HL-60 (cell line): ENCODE results near the gene GDF3.

ENCODE experiments used
- DNase-seq, 2 experiments: peaks; one replicate each; pipeline ENCODE4 v3.0.0-alpha.2; 2010 to 2020; ENCODE audit warnings: low read depth in 1 of 2, low spot score in 1 of 2
- H3K27ac ChIP-seq: fragments of 250-450 bp; sonication (Bioruptor Pico); replicated peaks from 2 replicates; pipeline ENCODE4 v1.5.1; 2020; ENCODE audit warnings: mild to moderate bottlenecking, moderate library complexity
- H3K27me3 ChIP-seq: fragments of 250-450 bp; sonication (Bioruptor Pico); 2 replicates; pipeline ENCODE4 v1.5.1; 2021; ENCODE audit warnings: mild to moderate bottlenecking, moderate library complexity; ENCODE audit not compliant: insufficient read depth, poor library complexity, severe bottlenecking
- H3K4me3 ChIP-seq: replicated peaks from 2 replicates; pipeline ENCODE4 v1.5.1; 2011; ENCODE audit warnings: mild to moderate bottlenecking, control low read depth, low read length; ENCODE audit not compliant: insufficient read depth
- GABPA ChIP-seq: IDR thresholded peaks from 2 replicates; pipeline ENCODE4 v1.6.1; 2012; ENCODE audit warnings: low read depth
- POLR2AphosphoS5 ChIP-seq: IDR thresholded peaks from 2 replicates; pipeline ENCODE4 v1.6.1; 2012; ENCODE audit warnings: low read depth
- SPI1 ChIP-seq: IDR thresholded peaks from 2 replicates; pipeline ENCODE4 v1.6.1; 2012; ENCODE audit warnings: low read depth, mild to moderate bottlenecking, borderline replicate concordance
- TF ChIP-seq, protein P1 (sequence below): IDR thresholded peaks from one replicate; pipeline ENCODE4 v1.5.1; 2011; ENCODE audit warnings: low read length, control low read depth, inconsistent platforms; ENCODE audit not compliant: insufficient read depth
- TF ChIP-seq, protein P2 (sequence below): IDR thresholded peaks from 2 replicates; pipeline ENCODE4 v1.6.1; 2012; ENCODE audit warnings: low read depth; ENCODE audit not compliant: insufficient replicate concordance

Gene GDF3

DNA sequence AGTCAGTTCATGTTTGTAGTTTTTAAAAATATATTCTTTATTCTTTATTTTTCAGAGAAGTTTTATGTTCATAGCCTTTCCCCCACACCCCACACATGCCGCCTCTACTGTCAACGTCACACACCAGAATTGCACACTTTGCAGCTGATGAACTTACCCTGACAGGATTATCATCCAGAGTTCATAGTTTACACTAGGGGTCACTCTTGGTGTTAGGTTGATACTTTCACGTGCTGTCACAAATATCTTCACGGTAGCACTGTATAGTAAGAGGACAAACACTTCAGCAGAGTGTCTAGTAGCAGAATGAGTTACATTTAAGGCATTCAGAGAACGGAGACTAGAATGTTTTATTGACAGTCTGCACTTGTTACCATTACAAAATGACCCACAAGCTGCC, 20.8 kb upstream of the GDF3 start:
- DNase-seq, result peak; percentile 49 to 59
- Histone ChIP-seq H3K27ac (no peak overlapping the region), H3K27me3 (no peaks in the 10 kb centered on the region), H3K4me3 (no peak overlapping the region)
- no peak for TF ChIP-seq POLR2AphosphoS5
- TF ChIP-seq GABPA, result no peak
- TF ChIP-seq, protein P1, sequence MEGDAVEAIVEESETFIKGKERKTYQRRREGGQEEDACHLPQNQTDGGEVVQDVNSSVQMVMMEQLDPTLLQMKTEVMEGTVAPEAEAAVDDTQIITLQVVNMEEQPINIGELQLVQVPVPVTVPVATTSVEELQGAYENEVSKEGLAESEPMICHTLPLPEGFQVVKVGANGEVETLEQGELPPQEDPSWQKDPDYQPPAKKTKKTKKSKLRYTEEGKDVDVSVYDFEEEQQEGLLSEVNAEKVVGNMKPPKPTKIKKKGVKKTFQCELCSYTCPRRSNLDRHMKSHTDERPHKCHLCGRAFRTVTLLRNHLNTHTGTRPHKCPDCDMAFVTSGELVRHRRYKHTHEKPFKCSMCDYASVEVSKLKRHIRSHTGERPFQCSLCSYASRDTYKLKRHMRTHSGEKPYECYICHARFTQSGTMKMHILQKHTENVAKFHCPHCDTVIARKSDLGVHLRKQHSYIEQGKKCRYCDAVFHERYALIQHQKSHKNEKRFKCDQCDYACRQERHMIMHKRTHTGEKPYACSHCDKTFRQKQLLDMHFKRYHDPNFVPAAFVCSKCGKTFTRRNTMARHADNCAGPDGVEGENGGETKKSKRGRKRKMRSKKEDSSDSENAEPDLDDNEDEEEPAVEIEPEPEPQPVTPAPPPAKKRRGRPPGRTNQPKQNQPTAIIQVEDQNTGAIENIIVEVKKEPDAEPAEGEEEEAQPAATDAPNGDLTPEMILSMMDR, result no peak
- no peak for TF ChIP-seq SPI1
- TF ChIP-seq, protein P2, sequence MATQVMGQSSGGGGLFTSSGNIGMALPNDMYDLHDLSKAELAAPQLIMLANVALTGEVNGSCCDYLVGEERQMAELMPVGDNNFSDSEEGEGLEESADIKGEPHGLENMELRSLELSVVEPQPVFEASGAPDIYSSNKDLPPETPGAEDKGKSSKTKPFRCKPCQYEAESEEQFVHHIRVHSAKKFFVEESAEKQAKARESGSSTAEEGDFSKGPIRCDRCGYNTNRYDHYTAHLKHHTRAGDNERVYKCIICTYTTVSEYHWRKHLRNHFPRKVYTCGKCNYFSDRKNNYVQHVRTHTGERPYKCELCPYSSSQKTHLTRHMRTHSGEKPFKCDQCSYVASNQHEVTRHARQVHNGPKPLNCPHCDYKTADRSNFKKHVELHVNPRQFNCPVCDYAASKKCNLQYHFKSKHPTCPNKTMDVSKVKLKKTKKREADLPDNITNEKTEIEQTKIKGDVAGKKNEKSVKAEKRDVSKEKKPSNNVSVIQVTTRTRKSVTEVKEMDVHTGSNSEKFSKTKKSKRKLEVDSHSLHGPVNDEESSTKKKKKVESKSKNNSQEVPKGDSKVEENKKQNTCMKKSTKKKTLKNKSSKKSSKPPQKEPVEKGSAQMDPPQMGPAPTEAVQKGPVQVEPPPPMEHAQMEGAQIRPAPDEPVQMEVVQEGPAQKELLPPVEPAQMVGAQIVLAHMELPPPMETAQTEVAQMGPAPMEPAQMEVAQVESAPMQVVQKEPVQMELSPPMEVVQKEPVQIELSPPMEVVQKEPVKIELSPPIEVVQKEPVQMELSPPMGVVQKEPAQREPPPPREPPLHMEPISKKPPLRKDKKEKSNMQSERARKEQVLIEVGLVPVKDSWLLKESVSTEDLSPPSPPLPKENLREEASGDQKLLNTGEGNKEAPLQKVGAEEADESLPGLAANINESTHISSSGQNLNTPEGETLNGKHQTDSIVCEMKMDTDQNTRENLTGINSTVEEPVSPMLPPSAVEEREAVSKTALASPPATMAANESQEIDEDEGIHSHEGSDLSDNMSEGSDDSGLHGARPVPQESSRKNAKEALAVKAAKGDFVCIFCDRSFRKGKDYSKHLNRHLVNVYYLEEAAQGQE, result no peak

DNA sequence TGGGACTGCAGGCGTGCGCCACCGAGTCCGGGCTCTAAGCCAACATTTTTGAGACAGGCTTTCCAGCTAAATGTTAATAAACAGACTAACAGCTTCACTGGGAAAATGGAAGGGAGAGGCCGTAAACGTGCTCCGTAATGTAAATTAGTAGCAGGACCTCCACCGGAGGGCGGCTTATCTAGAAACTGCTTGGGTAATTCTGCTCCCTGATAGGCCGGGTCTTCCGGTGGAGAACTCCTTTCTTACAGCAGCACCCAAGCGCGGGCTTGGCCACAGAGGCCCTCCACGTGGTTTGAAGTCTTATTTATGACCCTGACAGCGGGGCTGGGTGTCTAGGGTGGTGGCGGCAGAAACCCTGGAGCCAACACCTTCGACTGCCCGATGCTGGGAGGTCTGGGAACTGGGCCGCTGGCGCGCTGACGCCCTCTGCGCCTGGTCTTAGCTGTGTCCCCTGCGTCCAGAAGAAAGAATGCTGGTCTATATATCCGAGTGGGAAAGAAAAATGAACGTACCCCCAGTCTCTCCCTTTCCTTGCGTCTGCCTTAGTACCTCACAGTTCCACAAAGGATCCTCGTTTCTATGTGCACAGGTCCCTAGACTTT, 17.4 kb upstream of the GDF3 start:
- Histone ChIP-seq H3K27me3 (no peaks in the 10 kb centered on the region), H3K4me3 (no peak overlapping the region), H3K27ac (no peak overlapping the region)
- DNase-seq, result no peak
- TF ChIP-seq POLR2AphosphoS5 (no peak), GABPA (no peak), SPI1 (no peak)

DNA sequence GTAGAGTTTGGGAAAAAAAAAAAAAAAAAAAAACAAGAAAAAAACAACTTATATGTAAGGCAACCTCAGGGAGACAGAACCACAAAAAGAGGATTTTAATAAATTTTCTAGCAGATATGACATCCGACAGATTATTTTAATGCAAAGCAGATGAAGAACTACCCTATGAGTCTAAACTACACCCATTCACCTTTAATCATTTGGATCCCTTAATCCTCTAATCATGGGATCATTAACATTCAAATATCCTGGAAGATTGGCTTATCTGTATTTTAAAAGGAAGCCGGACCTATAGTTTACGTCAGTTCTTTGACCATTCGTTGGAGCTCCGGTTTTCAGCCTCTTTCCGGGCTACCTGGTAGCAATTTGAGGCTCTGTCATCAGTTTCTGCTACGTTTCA, 15.6 kb upstream of the GDF3 start, which contains the start of gene DPPA3:
DPPA3 (plus strand) TSS at position 301 of the 400 bp plus-strand sequence. CDS start 138 bp downstream, outside the sequence.
- H3K27ac ChIP-seq, result no peak within 1 kb of the TSS
- no peak within 1 kb of the TSS for H3K4me3 ChIP-seq
- no peaks in the 10 kb centered on the region for H3K27me3 ChIP-seq
- TF ChIP-seq, protein P1, result no peak
- no peak for DNase-seq

DNA sequence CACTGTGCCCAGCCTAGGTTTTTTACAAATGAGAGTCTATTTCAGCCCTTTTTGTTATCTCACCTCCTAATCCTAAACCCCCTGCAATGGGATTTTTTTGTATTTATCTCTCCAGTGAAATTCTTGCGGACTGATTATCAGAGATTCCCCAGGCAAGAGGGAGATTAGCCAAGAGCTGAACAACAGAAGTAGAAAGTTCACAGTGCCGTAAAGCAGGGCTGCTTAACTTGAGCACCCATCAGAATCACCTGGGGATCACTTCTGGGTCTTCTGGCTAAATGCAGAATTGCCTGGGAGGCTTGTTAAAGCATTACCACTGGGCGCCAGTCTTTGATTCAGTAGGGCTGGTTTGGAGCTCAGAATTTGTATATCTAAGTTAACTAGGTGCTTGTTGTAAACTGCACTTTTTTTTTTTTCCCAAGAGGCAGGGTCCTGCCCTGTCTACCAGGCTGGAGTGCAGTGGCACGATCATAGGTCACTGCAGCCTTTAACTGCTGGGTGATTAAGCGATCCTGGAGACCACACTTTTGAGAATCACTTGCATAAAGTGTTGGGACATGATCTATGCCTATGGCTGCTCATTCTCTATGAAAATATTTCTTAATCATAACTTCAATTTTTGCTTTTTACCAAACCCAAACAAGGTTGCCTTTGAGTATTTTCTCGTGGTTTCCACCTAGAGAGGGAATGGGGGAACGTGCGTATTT, 14.5 kb upstream of the GDF3 start:
- TF ChIP-seq SPI1 (no peak), POLR2AphosphoS5 (no peak), GABPA (no peak)
- TF ChIP-seq, protein P2, result no peak
- TF ChIP-seq, protein P1, result no peak
- Histone ChIP-seq H3K27me3 (no peaks in the 10 kb centered on the region), H3K27ac (no peak overlapping the region), H3K4me3 (no peak overlapping the region)
- DNase-seq, result peak in 1 of 2 experiments; percentile 29
